Osteoblast (primary cell): Measurements from ENCODE around the gene TBC1D19. TPM values are rescaled to one million over a fixed set of nuclear protein-coding genes. Genes with fewer than 3 reads are reported as not detected.

Experiments
- DNase-seq: peaks from one replicate; pipeline ENCODE4 v3.0.0; 2011; ENCODE audit warnings: low spot score, mixed read lengths; ENCODE audit not compliant: insufficient read length; ENCODE audit errors: missing footprints
- H2AFZ ChIP-seq: 2 replicates; pipeline ENCODE4 v1.6.0; 2011; ENCODE audit warnings: mild to moderate bottlenecking, low read length
- H3K27ac ChIP-seq: 2 replicates; pipeline ENCODE4 v1.5.1; 2011; ENCODE audit warnings: mild to moderate bottlenecking, low read depth, low read length, moderate library complexity
- H3K27me3 ChIP-seq: 2 replicates; pipeline ENCODE4 v1.6.0; 2012; ENCODE audit warnings: mild to moderate bottlenecking, control low read depth, inconsistent platforms, low read length, moderate library complexity; ENCODE audit not compliant: insufficient read depth
- H3K36me3 ChIP-seq: 2 replicates; pipeline ENCODE4 v1.5.1; 2011; ENCODE audit warnings: mild to moderate bottlenecking, low read length, control low read depth, moderate library complexity; ENCODE audit not compliant: insufficient read depth
- H3K4me1 ChIP-seq: 2 replicates; pipeline ENCODE4 v1.5.1; 2011; ENCODE audit warnings: mild to moderate bottlenecking, low read length, control low read depth, moderate library complexity; ENCODE audit not compliant: insufficient read depth
- H3K4me2 ChIP-seq: 2 replicates; pipeline ENCODE4 v1.6.0; 2011; ENCODE audit warnings: mild to moderate bottlenecking, low read length; ENCODE audit not compliant: insufficient read depth
- H3K4me3 ChIP-seq: fragments of 200-600 bp; sonication (generic); 3 replicates; pipeline ENCODE4 v1.5.1; 2012; ENCODE audit warnings: mild to moderate bottlenecking, low read length, inconsistent platforms; ENCODE audit not compliant: insufficient read depth
- H3K79me2 ChIP-seq: 2 replicates; pipeline ENCODE4 v1.6.0; 2012; ENCODE audit warnings: mild to moderate bottlenecking, low read length, control low read depth, inconsistent platforms; ENCODE audit not compliant: insufficient read depth
- H3K9me3 ChIP-seq: 2 replicates; pipeline ENCODE4 v1.5.1; 2011; ENCODE audit warnings: low read depth, low read length, control low read depth
- H4K20me1 ChIP-seq: 2 replicates; pipeline ENCODE4 v1.6.0; 2012; ENCODE audit warnings: mild to moderate bottlenecking, low read length, control low read depth; ENCODE audit not compliant: insufficient read depth
- total RNA-seq: library from RNA; depleted of rRNA; stranded (reverse); fragments of >200 nt; gene quantifications from 2 replicates; pipeline ENCODE4 v1.2.3, GENCODE V29; 2012
- TF ChIP-seq, protein P1 (sequence below): IDR thresholded peaks from 2 replicates; pipeline ENCODE4 v1.5.1; 2011; ENCODE audit warnings: mild to moderate bottlenecking, low read depth, low read length, moderate library complexity; ENCODE audit errors: extremely low read depth

TBC1D19 gene
- total RNA-seq, 1 donor = 56.1 TPM

- no peak overlapping the region for H3K4me2 ChIP-seq
- H3K9me3 ChIP-seq = no peaks in the 10 kb centered on the region
- H3K27ac ChIP-seq = no peak overlapping the region
- H2AFZ ChIP-seq = no peak overlapping the region
- no peaks in the 10 kb centered on the region for H3K36me3 ChIP-seq
- no peak for DNase-seq
- peaks cover 48% of the 10 kb centered on the region for H3K4me1 ChIP-seq
- no peaks in the 10 kb centered on the region for H3K79me2 ChIP-seq
- TF ChIP-seq, protein P1, sequence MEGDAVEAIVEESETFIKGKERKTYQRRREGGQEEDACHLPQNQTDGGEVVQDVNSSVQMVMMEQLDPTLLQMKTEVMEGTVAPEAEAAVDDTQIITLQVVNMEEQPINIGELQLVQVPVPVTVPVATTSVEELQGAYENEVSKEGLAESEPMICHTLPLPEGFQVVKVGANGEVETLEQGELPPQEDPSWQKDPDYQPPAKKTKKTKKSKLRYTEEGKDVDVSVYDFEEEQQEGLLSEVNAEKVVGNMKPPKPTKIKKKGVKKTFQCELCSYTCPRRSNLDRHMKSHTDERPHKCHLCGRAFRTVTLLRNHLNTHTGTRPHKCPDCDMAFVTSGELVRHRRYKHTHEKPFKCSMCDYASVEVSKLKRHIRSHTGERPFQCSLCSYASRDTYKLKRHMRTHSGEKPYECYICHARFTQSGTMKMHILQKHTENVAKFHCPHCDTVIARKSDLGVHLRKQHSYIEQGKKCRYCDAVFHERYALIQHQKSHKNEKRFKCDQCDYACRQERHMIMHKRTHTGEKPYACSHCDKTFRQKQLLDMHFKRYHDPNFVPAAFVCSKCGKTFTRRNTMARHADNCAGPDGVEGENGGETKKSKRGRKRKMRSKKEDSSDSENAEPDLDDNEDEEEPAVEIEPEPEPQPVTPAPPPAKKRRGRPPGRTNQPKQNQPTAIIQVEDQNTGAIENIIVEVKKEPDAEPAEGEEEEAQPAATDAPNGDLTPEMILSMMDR = no peak
- H4K20me1 ChIP-seq = no peaks in the 10 kb centered on the region
- no peaks in the 10 kb centered on the region for H3K27me3 ChIP-seq
- H3K4me3 ChIP-seq = no peak overlapping the region
These were observed 200.5 kb downstream of the TBC1D19 start for GRCh38 chr4:26784207-26784865.

DNA sequence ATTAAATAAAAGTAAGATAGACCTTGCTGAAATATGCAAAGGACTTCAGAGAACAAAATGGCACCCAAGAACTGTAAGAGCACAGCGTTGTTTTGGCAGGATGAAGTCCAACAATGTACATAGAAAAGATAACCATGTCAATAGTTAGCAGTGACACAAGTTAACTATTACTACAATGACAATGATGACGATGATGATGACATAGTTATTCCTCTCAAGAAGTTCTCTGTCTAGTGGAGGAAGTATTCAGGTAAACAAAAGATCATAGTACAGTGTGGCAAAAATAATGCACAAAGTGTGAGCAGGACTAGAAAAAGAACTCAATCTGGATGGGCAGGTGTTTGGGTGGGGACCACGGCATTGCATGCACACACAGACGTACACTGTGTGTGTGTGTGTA, 201.4 kb downstream of the TBC1D19 start:
- Histone ChIP-seq H3K27ac (no peak overlapping the region), H2AFZ (no peak overlapping the region), H3K9me3 (no peaks in the 10 kb centered on the region), H4K20me1 (no peaks in the 10 kb centered on the region), H3K27me3 (no peaks in the 10 kb centered on the region), H3K4me2 (no peak overlapping the region), H3K79me2 (no peaks in the 10 kb centered on the region), H3K4me3 (no peak overlapping the region), H3K4me1 (peaks cover 39% of the 10 kb centered on the region), H3K36me3 (no peaks in the 10 kb centered on the region)
- TF ChIP-seq, protein P1 = no peak
- no peak for DNase-seq

- TF ChIP-seq, protein P1 = no peak
- Histone ChIP-seq H3K27me3 (no peaks in the 10 kb centered on the region), H3K27ac (no peak overlapping the region), H2AFZ (no peak overlapping the region), H3K36me3 (no peaks in the 10 kb centered on the region), H3K9me3 (no peaks in the 10 kb centered on the region), H3K4me3 (no peak overlapping the region), H4K20me1 (no peaks in the 10 kb centered on the region), H3K4me1 (peaks cover 34% of the 10 kb centered on the region), H3K4me2 (no peak overlapping the region), H3K79me2 (no peaks in the 10 kb centered on the region)
- no peak for DNase-seq
These were observed 201.9 kb downstream of the TBC1D19 start for GRCh38 chr4:26785810-26786209.

DNA sequence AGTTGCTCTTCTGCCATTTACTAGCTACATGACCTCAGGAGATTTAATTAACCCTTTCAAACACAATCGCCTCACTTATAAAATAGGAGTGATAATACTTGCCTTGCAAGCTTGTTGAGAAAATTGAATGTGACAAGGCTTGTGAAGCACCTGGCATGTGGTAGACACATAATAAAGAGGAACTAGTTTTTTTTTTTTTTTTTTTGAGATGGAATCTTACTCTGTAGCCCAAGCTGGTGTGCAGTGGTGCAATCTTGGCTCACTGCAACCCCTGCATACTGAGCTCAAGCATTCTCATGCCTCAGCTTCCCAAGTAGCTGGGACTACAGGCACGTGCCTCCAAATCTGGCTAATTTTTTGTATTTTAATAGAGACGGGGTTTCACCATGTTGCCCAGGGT, 203.0 kb downstream of the TBC1D19 start:
- no peaks in the 10 kb centered on the region for H3K27me3 ChIP-seq
- H3K79me2 ChIP-seq = no peaks in the 10 kb centered on the region
- peaks cover 24% of the 10 kb centered on the region for H3K4me1 ChIP-seq
- H3K9me3 ChIP-seq = no peaks in the 10 kb centered on the region
- DNase-seq = no peak
- no peak overlapping the region for H2AFZ ChIP-seq
- TF ChIP-seq, protein P1 = no peak
- H3K4me2 ChIP-seq = no peak overlapping the region
- H3K4me3 ChIP-seq = no peak overlapping the region
- no peaks in the 10 kb centered on the region for H3K36me3 ChIP-seq
- no peak overlapping the region for H3K27ac ChIP-seq
- H4K20me1 ChIP-seq = no peaks in the 10 kb centered on the region
